ENCODE measurements around the gene ZBED1.

- TF ChIP-seq CTCF (IDR thresholded peaks at IDR 0.05) (no peak), POLR2A (IDR thresholded peaks at IDR 0.05) (no peak)
Measured at GRCh38 chrX:2451501-2452316, 49.1 kb downstream of the ZBED1 start.

Data from gastroesophageal sphincter (tissue), 3 donors.